Pulmonary artery endothelial cell (primary cell): Measurements from ENCODE around the gene SEMA5B. TPM values are rescaled to one million over a fixed set of nuclear protein-coding genes. Genes with fewer than 3 reads are reported as not detected.

Experiments
- DNase-seq: peaks from one replicate; pipeline ENCODE4 v3.0.0-alpha.2; 2011; ENCODE audit warnings: low read depth, low spot score
- total RNA-seq: library from RNA; depleted of rRNA; stranded (reverse); fragments of >200 nt; gene quantifications from 2 replicates; pipeline ENCODE4 v1.2.3, GENCODE V29; 2014

SEMA5B gene
- total RNA-seq, 1 donor from 2014 or later = not detected

GRCh38 chr3:123054931-123055330, 27.4 kb upstream of the SEMA5B start:
- no peak for DNase-seq

- no peak for DNase-seq
Observed at GRCh38 chr3:123054109-123054778, 26.7 kb upstream of the SEMA5B start.

GRCh38 chr3:123053107-123053506, 25.5 kb upstream of the SEMA5B start:
- DNase-seq = no peak

GRCh38 chr3:123050666-123051065, 23.1 kb upstream of the SEMA5B start:
- DNase-seq = no peak

- no peak for DNase-seq
Observed at GRCh38 chr3:123048480-123049237, 21.1 kb upstream of the SEMA5B start.

- DNase-seq = no peak
Observed at GRCh38 chr3:123047062-123047319, 19.4 kb upstream of the SEMA5B start.

GRCh38 chr3:123046262-123047061, 18.9 kb upstream of the SEMA5B start:
- DNase-seq = no peak

- no peak for DNase-seq
Observed at GRCh38 chr3:123044981-123045763, 17.6 kb upstream of the SEMA5B start.

GRCh38 chr3:123042413-123042812, 14.8 kb upstream of the SEMA5B start:
- DNase-seq = no peak

GRCh38 chr3:123039178-123039577, 11.6 kb upstream of the SEMA5B start:
- no peak for DNase-seq

- no peak for DNase-seq
Observed at GRCh38 chr3:123038751-123039150, 11.2 kb upstream of the SEMA5B start.

GRCh38 chr3:123037015-123037375, 9.4 kb upstream of the SEMA5B start:
- no peak for DNase-seq

GRCh38 chr3:123036352-123037014, 8.9 kb upstream of the SEMA5B start:
- no peak for DNase-seq

- DNase-seq = no peak
Observed at GRCh38 chr3:123034996-123035395, 7.4 kb upstream of the SEMA5B start.

GRCh38 chr3:123034120-123034519, 6.6 kb upstream of the SEMA5B start:
- no peak for DNase-seq

GRCh38 chr3:123032057-123032456, 4.5 kb upstream of the SEMA5B start:
- no peak for DNase-seq

GRCh38 chr3:123031051-123031450, 3.5 kb upstream of the SEMA5B start:
- no peak for DNase-seq

GRCh38 chr3:123028233-123028828, 768 bp upstream of the SEMA5B start:
- DNase-seq = no peak

GRCh38 chr3:123026565-123027291, 835 bp downstream of the SEMA5B start:
- no peak for DNase-seq
